ENCODE data around the gene PDILT.
"Not testable (repeated sequence)": the region's sequence is repeated elsewhere in the genome, so short reads cannot be mapped to it uniquely, and the experiment has no call there.

Gene PDILT

GRCh38 chr16:20404637-20405036 is at the start of gene PDILT:
PDILT (minus strand) TSS chr16:20404737; CDS start chr16:20399300, 5,437 bp downstream.
- no peak for FAIRE-seq

DNA sequence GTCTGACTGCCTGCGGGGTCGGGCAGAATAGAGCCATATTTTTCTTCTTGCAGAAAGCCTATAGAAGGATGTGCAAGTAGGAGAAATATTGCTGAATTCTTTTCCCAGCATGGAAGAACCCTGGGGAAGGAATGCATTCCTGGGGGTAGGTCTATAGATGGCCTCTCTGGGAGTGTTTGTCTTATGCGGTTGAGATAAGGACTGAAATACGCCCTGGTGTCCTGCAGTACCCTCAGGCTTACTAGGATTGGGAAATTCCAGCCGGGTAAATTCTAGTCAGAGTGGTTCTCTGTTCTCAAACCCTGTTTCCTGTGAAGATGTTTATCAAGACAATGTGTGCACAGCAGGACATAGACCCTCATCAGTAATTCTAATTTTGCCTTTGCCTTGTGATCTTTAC is 49.1 kb upstream of the PDILT start:
- FAIRE-seq = not testable (repeated sequence)

DNA sequence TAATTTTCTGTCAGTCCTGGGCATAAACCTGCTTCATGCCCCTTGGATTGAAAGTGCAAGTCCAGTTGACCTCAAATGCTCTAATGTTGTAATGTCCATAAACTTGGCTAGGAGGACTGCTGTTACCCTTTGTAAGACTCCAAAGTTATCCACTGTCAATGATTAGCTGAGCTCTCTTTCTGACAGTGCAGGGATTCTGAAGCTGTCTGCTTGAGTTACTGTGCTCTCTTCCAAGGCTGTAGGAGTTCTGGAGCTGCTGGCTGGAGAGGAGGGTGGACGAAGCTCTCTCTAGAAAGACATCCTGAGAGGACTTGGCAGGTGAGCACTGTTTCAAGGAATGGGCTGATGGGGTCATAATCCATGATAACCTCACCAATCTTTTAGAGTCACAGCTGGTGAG is 46.8 kb upstream of the PDILT start, which contains the start of gene ACSM2A:
ACSM2A (plus strand) TSS at position 158 of the 400 bp plus-strand sequence. CDS start 8,594 bp downstream, outside the sequence.
- FAIRE-seq = not testable (repeated sequence)

GRCh38 chr16:20446652-20447393 is 42.3 kb upstream of the PDILT start:
- not testable (repeated sequence) for FAIRE-seq

DNA sequence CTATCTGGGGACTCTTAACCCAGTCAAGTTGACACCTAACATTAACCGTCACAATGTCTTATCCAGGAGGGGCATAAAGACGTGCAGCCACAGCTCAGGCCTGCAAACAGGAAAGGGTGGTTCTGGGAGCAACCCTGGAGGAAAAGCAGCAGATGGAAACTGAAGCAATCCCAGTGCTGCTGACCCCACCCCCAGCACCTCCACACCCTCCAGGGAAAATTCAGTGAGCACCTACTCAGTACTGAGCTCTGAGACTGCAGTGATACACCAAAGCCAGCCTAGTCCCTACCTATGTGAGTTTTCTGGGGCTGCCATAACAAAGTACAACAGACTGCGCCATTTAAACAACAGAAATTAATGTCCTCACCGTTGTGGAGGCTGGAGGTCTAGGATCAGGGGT is 37.3 kb upstream of the PDILT start:
- FAIRE-seq = not testable (repeated sequence)

GRCh38 chr16:20441191-20441590 is 36.7 kb upstream of the PDILT start:
- FAIRE-seq = no peak

- FAIRE-seq = not testable (repeated sequence)
Observed at GRCh38 chr16:20440731-20441130, 36.2 kb upstream of the PDILT start.

DNA sequence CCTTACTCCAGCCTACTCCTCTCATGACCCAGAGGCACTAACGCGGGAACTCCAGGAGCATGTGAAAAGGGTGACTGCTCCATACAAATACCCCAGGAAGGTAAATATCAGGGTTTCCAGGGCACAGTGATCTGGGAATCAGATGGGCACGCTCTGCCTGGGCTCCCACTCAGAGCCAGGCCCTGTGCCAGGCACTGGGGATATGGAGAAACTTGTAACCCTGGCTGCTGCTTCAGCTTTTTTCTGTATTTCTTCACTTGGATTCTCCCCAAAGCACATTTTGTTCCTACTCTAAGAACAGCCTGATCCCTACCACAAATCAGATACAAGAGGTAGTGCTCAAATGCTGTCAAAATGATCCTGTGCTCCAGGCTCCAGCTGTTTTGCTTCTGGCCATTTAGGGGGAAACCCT is 35.3 kb upstream of the PDILT start:
- not testable (repeated sequence) for FAIRE-seq

DNA sequence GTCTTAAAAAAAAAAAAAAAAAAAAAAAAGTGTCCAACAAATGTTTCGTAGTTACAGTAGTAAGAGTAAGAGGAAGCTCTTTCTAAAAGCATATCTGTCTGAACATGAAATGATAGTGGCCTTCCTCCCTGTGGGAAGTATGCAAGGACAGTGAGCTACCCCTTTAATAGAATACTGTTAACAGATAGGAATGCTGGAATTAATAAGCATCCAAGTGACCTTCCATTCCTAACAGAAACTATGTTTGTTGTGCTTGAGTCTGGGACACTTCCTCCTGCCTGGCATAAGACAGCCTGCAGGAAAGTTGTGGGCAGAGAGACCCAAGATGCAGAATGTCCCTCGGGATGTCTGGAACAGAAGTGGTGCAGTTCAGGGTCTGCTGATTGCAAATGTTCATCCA is 34.4 kb upstream of the PDILT start:
- not testable (repeated sequence) for FAIRE-seq

DNA sequence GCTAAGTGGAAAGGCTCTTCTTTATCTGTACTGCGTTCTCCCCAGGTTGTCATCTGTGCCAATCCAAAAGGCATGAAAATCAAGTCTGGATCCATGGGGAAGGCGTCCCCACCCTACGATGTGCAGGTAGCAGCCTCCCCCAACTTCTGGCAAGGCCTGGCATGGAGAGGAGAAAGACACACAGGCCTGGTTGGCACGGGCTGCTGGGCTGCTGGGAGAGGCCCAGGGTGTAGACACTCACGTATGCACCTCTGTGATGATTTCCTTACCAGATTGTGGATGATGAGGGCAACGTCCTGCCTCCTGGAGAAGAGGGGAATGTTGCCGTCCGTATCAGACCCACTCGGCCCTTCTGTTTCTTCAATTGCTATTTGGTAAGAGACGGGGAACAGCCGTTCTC is 26.4 kb upstream of the PDILT start:
- FAIRE-seq = no peak

DNA sequence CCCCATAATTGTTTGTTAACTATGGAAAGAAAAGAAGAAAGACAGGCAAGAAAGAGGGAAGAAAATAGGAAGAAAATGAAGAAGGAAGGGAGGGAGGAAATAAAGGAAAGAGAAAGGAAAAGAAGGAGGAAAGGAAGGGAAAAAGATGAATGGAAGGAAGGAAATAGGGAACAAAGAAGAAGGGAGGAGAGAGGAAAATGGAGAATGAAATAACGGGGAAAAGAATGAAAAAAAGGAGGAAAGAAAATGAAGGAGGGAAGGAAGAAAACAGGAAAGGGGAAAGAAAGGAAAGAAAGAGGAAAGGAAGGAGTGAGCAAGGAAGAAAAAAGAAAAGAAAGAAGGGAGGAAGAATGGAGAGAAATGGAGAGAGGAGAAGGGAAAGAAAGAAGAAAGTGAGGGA is 25.9 kb upstream of the PDILT start:
- FAIRE-seq = not testable (repeated sequence)

- FAIRE-seq = not testable (repeated sequence)
Observed at GRCh38 chr16:20429499-20429898, 25.0 kb upstream of the PDILT start.

DNA sequence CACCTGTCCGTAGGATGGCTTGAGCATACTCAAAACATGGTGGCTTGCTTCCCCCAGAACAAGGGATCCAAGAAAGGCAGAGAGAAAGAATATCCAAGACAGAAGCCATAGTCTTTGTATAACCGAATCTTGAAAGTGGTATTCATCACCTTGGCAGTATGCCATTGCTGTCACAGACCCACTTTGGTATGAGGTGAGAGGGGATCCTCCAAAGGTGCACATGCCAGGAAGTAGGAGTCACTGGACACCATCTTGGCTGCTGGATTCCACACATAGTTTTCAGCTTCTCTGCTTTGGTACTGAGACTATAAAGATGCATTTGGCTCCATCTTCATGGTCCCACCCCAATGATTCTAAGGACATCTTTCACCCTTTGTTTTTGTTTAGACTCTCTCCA is 22.9 kb upstream of the PDILT start:
- not testable (repeated sequence) for FAIRE-seq

GRCh38 chr16:20424129-20424866 is 19.8 kb upstream of the PDILT start:
- FAIRE-seq = no peak

DNA sequence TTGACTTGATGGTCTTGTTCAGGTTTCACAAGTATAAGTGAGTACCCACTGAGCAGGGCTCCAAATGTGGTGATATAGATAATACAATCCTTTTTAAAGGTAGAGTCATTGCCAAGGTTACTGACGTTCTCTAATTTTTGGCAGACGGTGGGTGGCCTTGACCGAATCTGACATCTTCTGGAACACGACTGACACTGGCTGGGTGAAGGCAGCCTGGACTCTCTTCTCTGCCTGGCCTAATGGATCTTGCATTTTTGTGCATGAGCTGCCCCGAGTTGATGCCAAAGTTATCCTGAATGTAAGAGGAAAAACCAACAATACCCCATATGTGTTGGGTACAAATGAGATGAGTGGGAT is 19.2 kb upstream of the PDILT start:
- FAIRE-seq = not testable (repeated sequence)

- FAIRE-seq = not testable (repeated sequence)
Observed at GRCh38 chr16:20421748-20422147, 17.2 kb upstream of the PDILT start.

- FAIRE-seq = not testable (repeated sequence)
Observed at GRCh38 chr16:20419093-20419492, 14.6 kb upstream of the PDILT start.

GRCh38 chr16:20415541-20415940 is 11.0 kb upstream of the PDILT start:
- FAIRE-seq = no peak

DNA sequence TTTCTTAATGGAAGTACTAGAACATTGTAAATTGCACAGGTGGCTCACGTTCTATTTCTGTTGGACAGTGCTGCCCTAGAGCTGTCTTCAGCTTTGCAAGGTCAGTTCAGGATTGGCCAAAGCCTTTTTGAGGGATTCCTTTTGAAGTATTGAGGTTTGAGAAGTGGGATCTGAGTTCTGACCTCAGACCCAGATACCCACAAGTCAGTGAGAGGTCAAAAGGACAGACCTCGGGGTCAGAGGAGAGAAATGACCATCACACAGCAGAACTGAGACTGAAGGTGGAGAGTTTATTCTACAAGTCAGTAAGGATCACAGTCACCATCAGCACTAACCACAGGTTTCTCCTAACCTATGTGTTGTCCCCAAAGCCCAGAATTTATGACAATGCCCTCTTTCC is 6.5 kb upstream of the PDILT start:
- no peak for FAIRE-seq

- no peak for FAIRE-seq
Observed at GRCh38 chr16:20410121-20410723, 5.7 kb upstream of the PDILT start.

DNA sequence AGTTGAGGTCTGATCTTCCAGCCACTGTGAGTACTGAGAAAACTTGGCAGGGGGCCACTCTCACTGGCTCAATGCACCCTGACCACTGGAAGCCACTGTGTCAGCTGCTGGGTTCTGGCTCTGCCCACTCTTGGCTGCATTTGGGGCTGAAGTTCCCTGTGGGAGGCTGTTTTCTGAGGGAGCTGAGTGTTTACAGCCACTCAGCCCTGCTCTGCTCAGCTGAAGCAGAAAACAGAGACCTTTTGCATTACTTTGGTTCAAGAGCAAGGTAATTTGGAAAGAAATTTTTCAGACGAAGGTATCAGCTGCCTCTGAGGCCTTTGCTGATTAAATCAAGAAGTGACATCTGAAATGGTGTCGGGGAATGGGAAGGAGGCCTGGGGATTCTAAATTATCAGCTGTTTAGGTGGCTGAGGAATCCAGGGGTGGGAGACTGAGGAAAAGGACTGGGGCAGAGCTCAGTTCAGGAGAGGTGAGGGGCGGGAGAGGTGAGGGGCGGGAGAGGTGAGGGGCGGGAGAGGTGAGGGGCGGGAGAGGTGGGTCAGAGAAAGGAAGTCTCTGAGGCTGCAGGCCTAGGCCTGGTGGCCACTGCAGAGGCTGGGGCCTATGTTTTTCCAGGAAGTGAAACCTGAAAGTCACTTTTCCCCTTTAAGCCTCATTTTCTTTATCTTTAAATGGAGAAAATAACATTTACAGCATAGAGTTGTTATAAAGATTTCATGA is 5.0 kb upstream of the PDILT start, which contains the start of gene ACSM5:
ACSM5 (plus strand) TSS at position 137 of the 723 bp plus-strand sequence. CDS start 1,951 bp downstream, outside the sequence.
- no peak for FAIRE-seq

GRCh38 chr16:20402651-20403050 is 1.9 kb downstream of the PDILT start:
- no peak for FAIRE-seq

DNA sequence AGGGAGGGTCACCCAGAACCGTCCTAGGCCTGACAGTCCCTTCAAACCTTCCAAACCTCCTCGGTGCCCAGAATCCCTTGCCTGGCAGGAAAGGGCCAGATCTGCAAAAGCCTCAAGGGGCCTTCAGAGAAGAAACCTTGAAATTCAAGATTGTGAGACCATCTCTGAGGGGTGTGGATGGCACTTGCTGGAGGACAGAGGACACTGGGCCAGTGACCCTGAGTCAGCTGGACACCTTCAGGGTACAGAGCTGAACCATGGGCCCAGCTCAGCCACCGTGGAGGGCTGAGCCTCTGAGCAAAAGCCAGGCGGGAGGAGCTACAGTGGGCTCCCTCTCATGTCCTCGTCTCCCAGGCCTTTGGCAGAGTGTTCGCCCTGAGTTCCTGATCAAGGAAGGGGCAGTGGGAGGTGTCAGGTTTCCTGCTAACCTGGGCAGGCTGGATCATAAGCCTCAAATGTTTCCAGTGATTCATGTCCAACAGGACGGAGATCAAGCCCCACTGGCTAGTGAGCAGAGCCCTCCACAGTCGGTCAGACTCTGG is 3.0 kb downstream of the PDILT start:
- no peak for FAIRE-seq

All from G401.6 (cell line).